T-helper 9 cell (primary cell): ENCODE measurements around the gene PLP1.
"Not testable (repeated sequence)": the region's sequence is repeated elsewhere in the genome, so short reads cannot be mapped to it uniquely, and the experiment has no call there.

Experiments
- DNase-seq: peaks from one replicate; pipeline ENCODE4 v3.0.0-alpha.2; 2020
- total RNA-seq, 2 donors: gene quantifications; one replicate each; lab custom pipeline; 2026; lab: John Stamatoyannopoulos, UW

Gene PLP1
- 0 reads per million in 2 donors for total RNA-seq

- DNase-seq, result no peak
Measured at GRCh38 chrX:103776546-103776945, at the start of gene PLP1. Gene PLP1 (plus strand): TSS chrX:103776840. CDS start chrX:103776996, 156 bp downstream.

GRCh38 chrX:103727115-103727514 lies 49.5 kb upstream of the PLP1 start:
- no peak for DNase-seq

- DNase-seq, result no peak
Measured at GRCh38 chrX:103729015-103729414, 47.6 kb upstream of the PLP1 start.

GRCh38 chrX:103730147-103730795 lies 46.4 kb upstream of the PLP1 start:
- no peak for DNase-seq

GRCh38 chrX:103730796-103731493 lies 45.7 kb upstream of the PLP1 start:
- no peak for DNase-seq

GRCh38 chrX:103733017-103733416 lies 43.6 kb upstream of the PLP1 start:
- DNase-seq, result no peak

GRCh38 chrX:103734125-103734760 lies 42.4 kb upstream of the PLP1 start:
- DNase-seq, result no peak

GRCh38 chrX:103737696-103738095 lies 38.9 kb upstream of the PLP1 start:
- no peak for DNase-seq

- DNase-seq, result no peak
Measured at GRCh38 chrX:103739421-103739820, 37.2 kb upstream of the PLP1 start.

- no peak for DNase-seq
Measured at GRCh38 chrX:103741879-103742278, 34.8 kb upstream of the PLP1 start.

- DNase-seq, result no peak
Measured at GRCh38 chrX:103742339-103742738, 34.3 kb upstream of the PLP1 start.

GRCh38 chrX:103747163-103747562 lies 29.5 kb upstream of the PLP1 start:
- DNase-seq, result no peak

GRCh38 chrX:103754401-103754800 lies 22.2 kb upstream of the PLP1 start:
- no peak for DNase-seq

GRCh38 chrX:103756736-103757135 lies 19.9 kb upstream of the PLP1 start:
- no peak for DNase-seq

GRCh38 chrX:103758555-103758954 lies 18.1 kb upstream of the PLP1 start:
- no peak for DNase-seq

- not testable (repeated sequence) for DNase-seq
Measured at GRCh38 chrX:103763541-103763940, 13.1 kb upstream of the PLP1 start.

- not testable (repeated sequence) for DNase-seq
Measured at GRCh38 chrX:103766813-103767555, 9.7 kb upstream of the PLP1 start.

- no peak for DNase-seq
Measured at GRCh38 chrX:103773445-103773844, 3.2 kb upstream of the PLP1 start.

- DNase-seq, result no peak
Measured at GRCh38 chrX:103774070-103774642, 2.5 kb upstream of the PLP1 start.

GRCh38 chrX:103779141-103779789 lies 2.6 kb downstream of the PLP1 start:
- DNase-seq, result no peak

- no peak for DNase-seq
Measured at GRCh38 chrX:103780336-103781061, 3.9 kb downstream of the PLP1 start.

- no peak for DNase-seq
Measured at GRCh38 chrX:103781062-103781402, 4.4 kb downstream of the PLP1 start.
